HCT116 (cell line): ENCODE results near the gene DPYSL5.

Experiments
- CEBPB ChIP-seq: IDR thresholded peaks from 2 replicates; pipeline ENCODE4 v1.6.1; 2012; ENCODE audit warnings: low read depth
- CTCF ChIP-seq, 3 experiments: fragments of 200-600 bp in 1 of 3; sonication (generic) in 1 of 3; IDR thresholded peaks in 2 of 3; conservative IDR thresholded peaks in 1 of 3; 2 replicates each; pipeline ENCODE4 v1.5.1; 2012 to 2017; ENCODE audit warnings: low read depth in 2 of 3, low read length in 2 of 3, antibody characterized with exemption in 1 of 3, borderline replicate concordance in 1 of 3, control low read depth in 1 of 3, mild to moderate bottlenecking in 1 of 3, mixed read lengths in 1 of 3, mixed run types in 1 of 3, moderate library complexity in 1 of 3; ENCODE audit not compliant: insufficient read depth in 1 of 3
- JUND ChIP-seq: IDR thresholded peaks from 2 replicates; pipeline ENCODE4 v1.6.1; 2012

- TF ChIP-seq JUND (no peak), CTCF (IDR thresholded peaks at IDR 0.05 in 2 of 3, conservative IDR thresholded peaks at IDR 0.05 in 1 of 3; ENCODE audit: borderline replicate concordance in 1 of 3, insufficient read depth in 1 of 3, low read depth in 2 of 3, low read length in 2 of 3) (no peak), CEBPB (no peak)
Observed at GRCh38 chr2:26854283-26854827, 6.4 kb downstream of the DPYSL5 start.
